GM12892 (cell line): Measurements from ENCODE around the gene TMEM178B.

Experiments used
- POLR2A ChIP-seq: IDR thresholded peaks from 2 replicates; pipeline ENCODE4 v1.6.1; 2011; ENCODE audit warnings: low read depth, low read length, control low read depth
- POLR2AphosphoS5 ChIP-seq: IDR thresholded peaks from 2 replicates; pipeline ENCODE4 v1.6.1; 2011; ENCODE audit warnings: low read depth, low read length, control low read depth

DNA sequence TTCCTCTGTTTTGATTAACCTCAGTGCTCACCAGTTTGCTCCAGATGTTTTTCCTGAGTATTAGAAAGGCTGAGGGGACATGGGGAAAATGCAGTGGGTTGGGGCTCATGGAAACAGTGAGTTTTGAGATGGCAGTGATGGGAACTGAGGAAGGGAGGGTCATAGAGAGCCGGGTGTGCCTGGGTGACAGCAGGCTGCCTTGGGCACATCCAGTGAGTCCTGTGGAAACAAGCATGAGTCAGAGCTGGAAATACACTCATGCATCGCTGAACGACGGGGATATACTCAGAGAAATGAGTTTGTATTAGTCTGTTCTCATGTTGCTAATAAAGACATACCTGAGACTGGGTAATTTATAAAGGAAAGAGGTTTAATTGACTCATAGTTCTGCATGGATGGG is 202.2 kb downstream of the TMEM178B start:
- no peak for TF ChIP-seq POLR2AphosphoS5
- no peak for TF ChIP-seq POLR2A
